NOMO-1 treated with DMSO at 0.1 percent for 48 hours (cell line): ENCODE results near the gene NCKAP5.

Experiments
- DNase-seq: peaks from one replicate; lab custom pipeline; 2025; ENCODE audit not compliant: unreplicated experiment; lab: John Stamatoyannopoulos, UW

The NCKAP5 gene

DNA sequence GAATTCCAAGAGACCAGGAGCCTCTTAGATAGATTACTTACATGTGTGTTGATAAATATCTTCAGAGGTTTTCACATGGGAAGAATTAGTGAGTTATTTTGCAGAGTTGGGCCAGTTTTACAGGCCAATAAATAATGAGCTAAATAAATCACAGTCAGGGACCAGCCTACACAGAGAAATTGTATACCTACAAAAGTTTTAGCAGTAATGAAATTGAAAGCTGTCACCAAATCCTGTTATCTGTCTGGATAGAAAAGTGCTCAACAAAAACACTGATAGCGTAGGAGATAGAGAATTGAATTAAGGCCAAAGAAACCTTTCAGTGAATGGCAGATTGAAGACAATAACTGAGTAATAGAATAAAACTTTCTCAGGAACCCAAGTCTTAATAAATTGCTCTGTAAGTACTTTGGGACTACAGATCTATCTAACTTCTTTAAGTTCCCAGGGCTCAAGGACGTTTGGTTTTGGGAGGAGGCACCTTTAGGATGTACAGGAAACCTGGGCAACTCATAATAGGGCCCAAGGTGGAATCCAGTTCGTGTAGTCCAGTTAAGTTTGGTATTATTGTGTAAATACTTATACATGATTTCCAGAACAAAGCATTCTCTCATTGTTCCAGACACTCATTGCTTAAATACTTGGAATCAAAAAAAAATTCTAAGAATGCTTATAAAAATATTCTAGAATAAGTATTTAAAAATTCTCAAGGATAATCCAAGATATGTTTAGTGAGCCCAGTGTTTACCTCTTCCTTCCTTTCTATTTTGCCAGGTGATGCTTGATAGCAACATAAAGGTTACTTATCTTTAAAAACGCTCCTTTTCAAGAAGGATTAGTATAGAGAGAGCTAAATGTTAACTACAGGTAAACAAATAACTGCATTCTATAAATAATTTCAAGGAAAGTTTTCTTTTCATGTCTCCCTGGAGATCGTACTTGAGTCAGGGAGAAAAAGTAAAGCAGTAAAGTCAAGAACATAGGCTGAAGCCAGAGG lies 134.5 kb downstream of the NCKAP5 start:
- no peak for DNase-seq

DNA sequence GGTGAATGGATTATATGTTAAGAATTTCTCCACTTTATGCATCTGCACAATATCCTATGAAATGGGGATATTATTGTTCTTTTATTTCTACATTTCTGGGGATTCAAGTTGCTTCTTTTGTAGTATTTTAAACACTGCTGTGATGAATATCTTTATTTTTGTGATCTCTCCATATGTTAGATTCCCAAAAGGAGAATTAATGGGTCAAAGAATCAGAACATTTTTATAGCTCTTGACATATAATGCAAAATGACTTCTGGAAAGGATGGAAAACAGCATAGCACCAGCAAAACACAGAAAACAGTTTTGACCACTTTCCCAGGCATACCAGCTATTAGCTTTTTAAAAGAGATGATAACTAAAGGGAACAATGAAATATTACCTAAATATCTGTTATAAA lies 135.5 kb downstream of the NCKAP5 start:
- DNase-seq = no peak

DNA sequence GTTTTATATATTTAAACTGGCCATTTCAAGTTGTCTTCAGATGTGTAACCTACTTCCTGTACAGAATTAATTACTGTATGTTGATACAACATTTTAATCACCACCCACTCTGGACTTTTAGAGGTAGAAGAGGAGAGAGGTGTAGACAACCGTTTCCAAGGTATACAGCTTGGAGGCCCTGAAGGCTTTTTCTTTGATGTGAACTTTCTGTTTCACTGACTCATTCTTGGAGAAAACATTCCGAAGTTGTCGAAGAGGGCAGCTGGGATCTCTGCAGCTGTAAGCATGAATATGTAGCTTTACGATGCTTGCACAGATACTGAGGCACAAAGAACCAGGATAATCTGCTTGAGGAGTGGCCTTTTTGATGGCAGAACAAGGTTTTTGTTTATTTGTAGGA lies 137.0 kb downstream of the NCKAP5 start:
- DNase-seq = no peak

DNA sequence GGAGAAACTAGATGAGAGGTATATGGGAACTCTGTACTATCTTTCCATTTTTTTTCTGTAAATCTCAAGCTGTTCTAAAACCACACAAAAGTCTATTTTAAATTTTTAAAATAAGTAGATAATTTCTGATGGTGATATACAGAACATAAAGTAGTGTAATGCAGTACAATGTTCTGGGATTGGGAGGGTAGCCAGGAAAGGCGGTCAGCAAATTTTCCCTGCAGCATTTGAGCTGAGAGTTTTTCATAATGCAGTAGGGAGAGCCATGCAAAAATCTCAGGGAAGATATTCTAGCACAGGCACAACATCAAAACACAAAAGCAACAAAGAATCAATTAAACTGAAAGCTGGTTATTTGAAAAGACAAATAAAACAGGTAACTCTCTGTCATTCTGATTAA lies 141.5 kb downstream of the NCKAP5 start:
- no peak for DNase-seq

DNA sequence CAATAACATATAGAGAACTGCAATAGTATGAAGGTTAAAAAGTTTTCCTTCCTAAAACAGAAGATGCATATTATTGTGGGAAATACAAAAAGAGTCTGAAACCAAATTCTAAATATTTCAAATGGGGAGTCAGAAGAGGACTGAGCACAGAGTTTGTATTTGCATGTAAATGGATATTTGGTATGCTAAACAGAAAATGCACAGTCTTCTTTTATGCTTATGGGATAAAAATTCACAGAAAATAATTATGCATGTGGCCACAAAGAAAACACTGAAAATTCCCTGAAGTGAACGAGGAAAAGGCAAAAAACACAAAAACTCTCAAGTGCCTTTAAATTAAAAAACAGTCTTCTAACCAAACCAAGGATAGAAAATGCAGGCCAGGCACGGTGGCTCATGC lies 142.7 kb downstream of the NCKAP5 start:
- DNase-seq = no peak

DNA sequence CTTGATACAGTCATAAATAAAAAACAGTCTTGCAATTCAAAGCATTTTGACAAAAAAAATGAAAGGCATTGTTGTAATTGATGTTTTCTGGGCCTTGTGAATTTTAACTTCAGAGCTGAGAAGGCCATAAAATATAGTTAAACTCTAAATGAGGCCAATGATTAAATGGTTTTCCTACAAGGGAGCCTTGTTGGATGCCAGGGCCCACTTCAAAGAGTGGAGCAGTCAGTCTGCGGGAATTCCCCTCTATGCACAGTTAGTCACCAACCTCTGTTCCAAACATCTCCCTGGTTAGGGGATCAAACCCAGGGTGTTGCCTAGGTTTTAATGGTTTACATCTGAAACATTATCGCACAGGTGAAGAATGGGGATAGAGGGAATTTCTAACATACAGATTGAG lies 143.4 kb downstream of the NCKAP5 start:
- DNase-seq = no peak

DNA sequence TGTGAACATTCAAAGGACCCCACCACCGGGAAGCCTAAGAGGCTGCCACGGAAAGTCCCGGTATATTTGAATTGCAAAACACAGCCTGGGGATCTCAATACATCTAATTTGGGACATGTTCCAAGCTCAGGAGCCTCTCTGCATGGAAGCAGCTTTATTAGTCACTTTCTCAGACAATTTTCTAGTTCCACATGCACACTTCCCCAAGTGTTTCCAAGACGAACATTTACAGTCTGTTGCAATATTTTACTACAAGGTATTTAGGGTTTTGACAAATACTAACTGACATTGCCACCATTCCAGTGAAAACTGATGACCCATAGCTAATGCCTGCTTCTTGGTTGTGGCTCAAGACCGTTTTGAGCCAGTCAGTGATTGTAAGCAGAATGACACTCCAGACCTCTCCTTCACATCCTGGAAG lies 145.3 kb downstream of the NCKAP5 start:
- no peak for DNase-seq

DNA sequence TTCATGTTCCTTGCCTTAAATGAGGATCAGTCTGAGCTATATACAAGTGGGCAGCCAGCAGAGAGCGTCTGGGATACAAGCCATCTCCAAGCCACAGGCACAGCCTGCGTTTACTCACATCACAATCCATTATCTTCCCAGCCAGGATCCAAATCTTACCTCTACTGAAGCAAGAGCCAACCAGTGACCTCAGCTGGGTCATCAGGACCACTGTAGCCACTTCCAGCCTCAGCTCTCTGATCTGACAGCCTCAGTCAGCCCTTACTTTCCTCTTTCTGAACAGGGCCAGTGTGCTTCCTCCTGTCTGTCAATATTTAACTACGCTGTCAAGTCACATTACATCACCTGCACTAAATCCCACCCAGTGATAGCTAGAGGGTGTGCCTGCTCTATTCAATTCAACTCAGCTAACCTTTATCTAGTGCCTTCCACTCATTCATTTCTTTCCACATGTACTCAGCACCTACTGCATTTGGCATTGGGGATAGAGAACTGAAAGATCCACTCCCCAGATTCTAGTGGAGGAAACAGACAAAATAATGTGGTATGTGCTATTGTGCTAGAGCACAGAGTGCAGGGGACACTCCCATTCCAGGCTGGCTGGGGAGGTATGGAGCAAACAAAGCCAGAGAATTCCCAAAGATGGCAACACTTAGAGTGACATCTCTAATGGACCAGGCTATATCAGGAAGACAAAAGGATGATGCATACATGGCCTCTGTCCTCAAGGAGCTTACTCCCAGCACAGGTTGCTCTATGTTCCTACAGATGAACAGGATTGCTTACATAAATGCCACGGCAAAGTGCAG lies 146.5 kb downstream of the NCKAP5 start:
- DNase-seq = no peak

DNA sequence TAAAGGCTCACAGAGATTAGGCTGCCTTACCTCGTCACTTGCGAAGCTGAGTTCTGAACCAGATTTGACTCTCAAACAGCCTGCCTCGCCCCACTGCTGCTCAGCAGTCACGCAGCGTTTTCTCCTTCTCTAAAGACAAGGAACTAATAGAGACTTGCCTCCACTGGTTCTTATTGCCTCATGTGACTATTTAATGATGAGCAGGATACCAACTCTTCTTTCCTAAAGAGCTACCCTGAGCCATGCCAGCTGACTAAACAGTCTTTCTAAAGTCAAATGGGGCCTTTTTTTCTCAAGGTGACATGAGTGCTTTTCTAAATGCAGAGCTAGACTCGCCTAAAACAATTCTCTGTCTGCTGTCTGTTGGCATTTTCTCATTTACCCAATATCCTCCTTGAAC lies 147.5 kb downstream of the NCKAP5 start:
- DNase-seq = no peak

DNA sequence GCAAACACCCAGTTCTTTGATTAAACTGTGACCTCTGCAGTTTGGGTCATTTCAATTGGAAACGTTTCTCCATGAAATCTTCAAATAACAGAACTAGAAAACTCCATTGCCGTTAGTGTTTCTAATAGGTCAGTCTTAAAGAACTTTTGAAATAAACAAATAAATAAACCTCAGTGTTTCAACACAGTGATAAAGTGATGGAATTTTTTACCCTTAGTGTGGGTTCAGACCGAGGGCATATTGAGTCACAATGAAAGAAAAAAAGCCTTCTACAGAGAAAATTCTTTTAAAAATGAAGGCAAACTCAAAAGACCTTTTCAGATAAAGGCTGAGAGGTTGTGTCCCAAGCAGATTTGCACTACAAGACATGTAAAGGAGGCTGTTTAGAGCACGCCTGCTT lies 149.6 kb downstream of the NCKAP5 start:
- DNase-seq = no peak

DNA sequence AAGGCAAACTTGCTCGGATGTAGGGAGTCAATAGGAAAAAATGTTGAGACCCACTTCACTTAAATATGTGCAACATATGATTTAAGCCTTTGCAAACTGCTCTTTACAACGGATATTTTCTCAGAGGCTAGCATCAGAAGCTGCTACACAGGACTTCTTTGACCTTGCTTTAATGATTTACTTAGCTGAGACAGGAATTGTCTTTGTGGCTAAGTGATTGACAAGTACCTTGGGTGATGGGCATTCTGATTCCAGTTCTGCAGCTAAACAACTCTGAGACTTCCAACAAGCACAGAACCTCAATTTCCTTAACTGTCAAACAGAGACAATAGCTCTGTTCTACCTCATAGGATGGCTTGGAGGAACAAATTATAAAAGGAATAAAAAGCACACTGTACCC lies 150.2 kb downstream of the NCKAP5 start:
- no peak for DNase-seq

DNA sequence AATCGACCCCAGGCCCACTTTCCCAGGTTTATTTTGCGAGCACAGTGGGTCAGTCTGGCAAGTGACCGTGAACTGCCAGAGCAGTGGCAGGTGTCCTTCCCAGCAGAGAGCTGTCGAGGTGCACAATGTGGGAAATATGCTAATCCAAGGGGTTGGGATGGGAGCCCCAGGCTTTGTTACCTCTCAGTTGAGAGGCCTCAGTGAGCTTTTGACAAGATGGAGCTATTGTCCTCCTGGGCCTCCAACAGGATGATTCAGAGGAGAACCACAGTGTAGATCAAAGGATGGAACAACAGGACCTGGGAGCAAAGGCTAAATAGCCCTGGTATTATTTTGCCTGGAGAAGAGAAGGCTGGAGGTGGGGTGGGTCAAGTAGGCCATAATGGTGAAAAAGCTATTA lies 150.8 kb downstream of the NCKAP5 start:
- no peak for DNase-seq

DNA sequence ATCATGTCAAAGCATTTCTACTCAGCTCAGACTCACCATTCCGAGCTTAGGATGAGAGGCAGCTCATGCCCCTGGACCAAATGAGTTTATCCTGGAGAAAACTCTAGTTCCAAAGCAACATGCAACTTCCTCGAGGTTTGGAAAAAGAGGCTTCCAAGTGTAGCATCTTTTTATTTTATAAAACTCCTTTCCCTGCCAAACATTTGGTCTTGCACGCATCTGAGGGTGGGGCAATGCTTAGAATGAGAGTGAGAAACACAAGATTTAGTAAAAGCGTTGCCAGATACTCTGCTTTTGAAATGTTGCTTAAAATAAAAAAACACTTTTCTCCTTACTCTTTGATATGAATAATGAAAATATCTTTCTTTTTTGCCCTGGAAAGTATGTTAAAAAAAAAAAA lies 151.5 kb downstream of the NCKAP5 start:
- DNase-seq = no peak

DNA sequence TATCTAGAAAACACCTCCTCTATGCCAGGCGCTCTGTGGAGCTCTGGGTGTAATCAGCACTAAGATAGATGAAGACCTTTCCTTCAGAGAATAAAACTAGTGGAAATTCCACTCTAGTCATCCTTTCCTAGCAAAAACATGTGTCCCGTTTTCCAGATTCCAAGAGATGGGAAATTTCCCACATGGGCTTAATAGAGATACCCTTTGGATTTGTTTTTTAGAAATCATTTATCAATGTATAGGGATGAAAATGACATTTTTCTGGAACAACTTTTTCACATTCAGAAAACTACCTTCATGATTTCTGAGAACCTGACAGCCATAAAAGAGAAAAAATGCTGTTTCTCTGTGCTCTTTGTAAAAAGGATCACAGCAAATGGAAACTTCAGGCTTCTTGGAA lies 152.1 kb downstream of the NCKAP5 start:
- no peak for DNase-seq

DNA sequence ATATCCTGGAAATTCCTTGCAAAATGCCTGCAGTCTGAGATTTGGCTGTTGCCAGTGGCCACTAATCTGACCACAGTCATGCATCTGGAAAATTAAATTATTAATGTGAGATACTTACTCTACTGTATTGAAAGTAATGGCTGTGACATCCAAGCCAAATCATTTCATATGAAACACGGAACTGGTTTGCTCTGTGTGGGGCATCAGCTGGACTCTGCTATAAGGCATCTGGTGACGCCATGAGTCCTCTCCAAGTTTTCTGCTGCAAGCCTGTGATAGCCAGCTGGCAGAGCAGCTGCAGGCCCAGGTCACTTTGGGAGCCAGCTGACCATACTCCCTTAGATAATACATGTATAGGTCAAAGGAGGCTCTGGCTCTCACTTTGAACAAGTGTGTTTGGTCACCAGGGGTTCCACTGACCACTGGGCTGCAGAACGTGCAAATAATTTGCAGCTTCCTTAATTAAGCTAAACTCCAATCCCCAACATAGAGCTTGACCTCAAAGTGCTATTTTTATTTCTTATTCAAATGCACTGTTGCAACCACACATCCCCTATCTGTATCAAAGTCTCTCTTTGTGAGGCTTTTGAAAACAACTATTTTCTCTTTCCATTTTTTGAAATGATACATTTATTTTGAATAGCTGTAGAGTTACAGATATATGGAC lies 152.9 kb downstream of the NCKAP5 start:
- DNase-seq = no peak

DNA sequence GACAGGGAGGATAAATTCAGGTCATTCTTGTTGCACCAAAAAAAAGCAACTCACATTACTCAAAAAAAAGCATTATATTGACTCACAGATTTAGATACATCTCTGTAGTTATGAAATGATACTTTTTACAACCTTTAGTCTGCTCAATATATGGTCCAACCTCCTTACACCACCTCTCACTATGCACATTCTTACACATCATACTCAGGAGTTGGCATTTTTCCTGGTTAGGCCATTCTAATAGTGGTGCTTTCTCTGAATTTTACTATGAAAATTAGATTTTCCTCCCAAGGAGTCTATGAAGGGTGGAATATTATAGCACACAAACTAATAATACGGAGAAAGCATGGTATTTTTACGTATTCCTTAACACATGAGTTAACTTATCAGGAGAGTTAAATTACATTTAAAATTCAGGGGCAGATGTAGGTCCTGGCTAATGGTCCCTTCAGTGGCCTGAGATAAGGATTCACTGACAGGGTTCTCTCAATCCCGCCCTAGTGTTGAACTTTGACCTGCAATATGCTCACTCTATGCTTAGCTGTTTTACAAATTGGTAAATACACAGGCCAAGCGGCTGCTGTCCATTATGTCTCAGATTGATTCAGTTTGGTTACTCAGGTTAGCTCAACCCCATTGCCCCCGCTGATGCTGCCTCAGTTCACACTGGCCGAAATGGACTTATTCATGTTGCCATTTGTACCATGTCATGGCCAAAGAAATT lies 153.6 kb downstream of the NCKAP5 start:
- no peak for DNase-seq

DNA sequence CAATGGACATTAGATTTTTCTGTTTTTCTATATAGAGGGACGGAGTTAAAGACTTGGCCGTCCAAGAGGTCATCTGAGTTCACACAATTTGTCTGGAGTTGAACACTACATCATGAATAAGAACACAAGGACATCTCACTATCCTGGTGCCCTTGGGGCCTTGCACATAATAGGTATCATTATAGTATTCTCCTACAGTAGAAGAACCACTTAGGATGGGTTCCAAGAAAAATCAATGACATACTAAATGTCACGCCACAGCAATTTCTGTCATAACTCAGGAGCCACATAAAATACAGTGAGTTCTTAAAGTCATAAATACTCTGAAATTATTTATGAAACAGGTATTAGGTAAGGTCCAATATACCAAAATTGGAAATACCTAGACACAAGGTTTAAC lies 154.4 kb downstream of the NCKAP5 start:
- no peak for DNase-seq

DNA sequence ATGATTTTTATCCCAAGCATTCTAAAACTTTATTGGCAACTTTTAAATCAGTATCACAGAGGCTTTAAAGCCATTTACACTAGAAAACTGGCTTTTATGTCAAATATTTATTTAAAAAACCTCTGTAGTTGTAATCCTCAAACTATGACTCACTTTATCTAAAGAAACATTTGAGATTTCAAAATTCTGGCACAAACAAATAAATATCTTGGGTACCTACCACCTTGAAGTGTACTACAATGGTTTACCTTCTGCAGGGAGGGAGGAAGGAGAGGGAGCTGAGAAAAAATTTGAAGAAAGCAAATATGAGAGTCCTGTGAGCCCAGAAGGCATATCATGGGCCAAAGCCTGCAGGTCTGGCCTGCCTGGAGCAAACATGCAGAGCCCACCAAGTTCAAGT lies 155.6 kb downstream of the NCKAP5 start:
- DNase-seq = no peak

DNA sequence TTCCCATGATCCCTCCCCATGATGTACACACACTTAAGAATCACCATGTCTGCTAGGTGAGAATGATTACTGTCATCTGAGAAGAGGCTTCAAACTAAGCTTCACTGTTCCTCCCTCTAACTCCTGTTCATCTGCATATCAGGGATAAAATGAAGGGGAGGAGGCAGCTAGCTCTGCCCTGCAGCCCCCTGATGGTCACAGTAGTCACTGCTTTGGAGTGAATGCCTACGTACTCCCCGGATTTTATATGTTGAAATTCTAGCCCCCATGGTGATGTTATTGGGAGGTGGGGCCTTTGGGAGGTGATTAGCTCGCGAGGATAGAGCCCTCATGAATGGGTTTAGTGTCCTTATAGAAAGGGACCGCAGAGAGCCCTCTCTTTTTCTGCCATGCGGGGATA lies 156.4 kb downstream of the NCKAP5 start:
- DNase-seq = no peak

DNA sequence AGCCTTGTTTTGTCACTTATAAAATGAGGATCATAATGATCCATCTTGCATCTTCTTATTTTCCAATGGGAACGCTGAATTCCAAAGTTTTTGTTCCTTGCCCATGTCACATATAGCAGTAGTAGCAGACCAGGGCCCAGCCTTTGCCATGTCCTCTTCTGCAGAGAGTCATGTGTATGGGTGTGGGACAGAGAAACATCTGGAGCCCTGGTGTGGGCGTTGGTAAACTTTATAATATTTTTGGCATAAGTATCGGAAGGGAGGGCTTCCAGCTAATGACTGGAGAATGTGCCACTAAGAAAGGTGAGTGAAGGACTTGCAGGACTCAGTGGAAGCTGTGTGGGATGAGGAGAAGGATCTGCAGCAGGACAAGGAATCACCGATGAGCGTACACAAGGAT lies 157.2 kb downstream of the NCKAP5 start:
- no peak for DNase-seq
